Measurements from ENCODE around the gene SOCS2.

- TF ChIP-seq EP300 (IDR thresholded peaks at IDR 0.05) (no peak), POLR2AphosphoS5 (IDR thresholded peaks at IDR 0.05) (no peak), CTCF (IDR thresholded peaks at IDR 0.05) (no peak), POLR2A (IDR thresholded peaks at IDR 0.05) (no peak)
Observed at GRCh38 chr12:93621986-93622385, 49.5 kb downstream of the SOCS2 start.
